Lung (tissue), 12 donors: ENCODE measurements around the gene MINAR1. TPM values are rescaled to one million over a fixed set of nuclear protein-coding genes. Genes with fewer than 3 reads are reported as not detected.

Source experiments
- ATAC-seq: fragments of 200-7000 bp; cut with Tn5 transposase; one replicate; pipeline ENCODE4 v1.9.1; 2020; ENCODE audit warnings: moderate number of reproducible peaks; ENCODE audit not compliant: insufficient read depth, low FRiP score
- DNase-seq, 3 donors: peaks; one replicate each; pipeline ENCODE4 v3.0.0-alpha.2; 2013 to 2017
- H3K27ac ChIP-seq, 2 donors: one replicate each; pipeline ENCODE4 v1.5.1; 2013; ENCODE audit warnings: mild to moderate bottlenecking in 2 of 2, moderate library complexity in 2 of 2, control low read depth in 1 of 2, inconsistent platforms in 1 of 2, low read depth in 1 of 2, low read length in 1 of 2
- H3K27me3 ChIP-seq, 3 donors: one replicate each; pipeline ENCODE4 v1.5.1; 2013; ENCODE audit warnings: low read length in 2 of 3; ENCODE audit not compliant: control insufficient read depth in 3 of 3, insufficient read depth in 3 of 3
- H3K36me3 ChIP-seq, 4 donors: one replicate each; pipeline ENCODE4 v1.5.1; 2013; ENCODE audit warnings: low read length in 4 of 4, mild to moderate bottlenecking in 1 of 4, moderate library complexity in 1 of 4; ENCODE audit not compliant: control insufficient read depth in 4 of 4, insufficient read depth in 4 of 4
- H3K4me1 ChIP-seq, 5 donors: one replicate each; pipeline ENCODE4 v1.5.1; 2013; ENCODE audit warnings: low read length in 5 of 5, mild to moderate bottlenecking in 2 of 5, moderate library complexity in 1 of 5; ENCODE audit not compliant: control insufficient read depth in 5 of 5, insufficient read depth in 5 of 5
- H3K4me3 ChIP-seq: one replicate; pipeline ENCODE4 v1.5.1; 2013; ENCODE audit warnings: mild to moderate bottlenecking, control low read depth, moderate library complexity
- H3K9ac ChIP-seq, 2 donors: one replicate each; pipeline ENCODE4 v1.5.1; 2013; ENCODE audit warnings: low read length in 2 of 2, control low read depth in 1 of 2; ENCODE audit not compliant: insufficient read depth in 1 of 2
- H3K9me3 ChIP-seq, 4 donors: one replicate each; pipeline ENCODE4 v1.5.1; 2013; ENCODE audit warnings: low read length in 3 of 4, mild to moderate bottlenecking in 1 of 4, moderate library complexity in 1 of 4; ENCODE audit not compliant: control insufficient read depth in 4 of 4, insufficient read depth in 3 of 4
- WGBS, 2 donors: extraction: QIAGEN DNeasy Blood & Tissue Kit; methylation state at CpG; one replicate each; pipeline ENCODE4 v1.1.7; 2013; 5-methylcytosine and 5-hydroxymethylcytosine counted together
- polyA plus RNA-seq, 2 donors: library from polyadenylated mRNA; stranded (reverse); fragments of 200-250 nt; gene quantifications; one replicate each; pipeline ENCODE4 v1.2.1, GENCODE V29; 2013
- total RNA-seq, 2 donors: library from RNA; depleted of rRNA in 1 of 2; stranded (reverse); fragments of >200 nt in 1 of 2; gene quantifications; one replicate each; pipeline ENCODE4 v1.2.1, GENCODE V29; 2014 to 2021
- TF ChIP-seq, protein P1 (sequence below): IDR thresholded peaks from 2 replicates; pipeline ENCODE4 v1.5.1; 2012; ENCODE audit warnings: mild to moderate bottlenecking; ENCODE audit errors: control extremely low read depth, extremely low read depth
- donor health status: control.
- donor health status: control.
- donor health status: Bipolar disorder and iron deficiency.
- donor health status: healthy.
- donor health status: DM: yes; HTN: yes; CAD: no.

MINAR1 gene
- total and polyA plus RNA-seq, 4 donors: 0.10 to 0.37 (median 0.25) TPM

DNA sequence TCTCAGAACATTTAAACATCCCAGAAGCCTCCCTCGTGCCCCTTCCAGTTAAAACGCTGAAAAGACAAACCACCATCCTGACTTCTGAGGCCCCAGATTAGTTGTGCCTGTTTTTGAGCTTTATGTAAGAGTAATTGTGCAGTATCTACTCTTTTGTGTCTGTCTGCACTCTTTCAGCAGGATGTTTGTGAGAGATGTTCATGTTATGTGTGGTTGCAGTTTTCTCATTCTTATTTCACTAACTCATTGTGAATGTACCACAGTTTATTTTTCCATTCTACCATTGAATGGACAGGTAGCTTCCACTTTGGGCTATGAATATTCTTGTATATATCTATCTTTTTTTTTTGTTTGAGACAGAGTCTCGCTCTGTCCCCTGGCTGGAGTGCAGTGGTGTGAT is 40.3 kb downstream of the MINAR1 start:
- Histone ChIP-seq H3K27me3 (peaks cover 0 to 3% (median 0%) of the 10 kb centered on the region in 3 donors), H3K4me3 (no peak overlapping the region), H3K27ac (no peak overlapping the region), H3K4me1 (no peaks in the 10 kb centered on the region), H3K9ac (no peak overlapping the region), H3K36me3 (no peaks in the 10 kb centered on the region), H3K9me3 (no peaks in the 10 kb centered on the region)
- DNase-seq: no peak
- 86 to 88% methylated on average over 3 of the region's 3 CpGs for WGBS, 2 donors
- ATAC-seq: no peak
- TF ChIP-seq, protein P1, sequence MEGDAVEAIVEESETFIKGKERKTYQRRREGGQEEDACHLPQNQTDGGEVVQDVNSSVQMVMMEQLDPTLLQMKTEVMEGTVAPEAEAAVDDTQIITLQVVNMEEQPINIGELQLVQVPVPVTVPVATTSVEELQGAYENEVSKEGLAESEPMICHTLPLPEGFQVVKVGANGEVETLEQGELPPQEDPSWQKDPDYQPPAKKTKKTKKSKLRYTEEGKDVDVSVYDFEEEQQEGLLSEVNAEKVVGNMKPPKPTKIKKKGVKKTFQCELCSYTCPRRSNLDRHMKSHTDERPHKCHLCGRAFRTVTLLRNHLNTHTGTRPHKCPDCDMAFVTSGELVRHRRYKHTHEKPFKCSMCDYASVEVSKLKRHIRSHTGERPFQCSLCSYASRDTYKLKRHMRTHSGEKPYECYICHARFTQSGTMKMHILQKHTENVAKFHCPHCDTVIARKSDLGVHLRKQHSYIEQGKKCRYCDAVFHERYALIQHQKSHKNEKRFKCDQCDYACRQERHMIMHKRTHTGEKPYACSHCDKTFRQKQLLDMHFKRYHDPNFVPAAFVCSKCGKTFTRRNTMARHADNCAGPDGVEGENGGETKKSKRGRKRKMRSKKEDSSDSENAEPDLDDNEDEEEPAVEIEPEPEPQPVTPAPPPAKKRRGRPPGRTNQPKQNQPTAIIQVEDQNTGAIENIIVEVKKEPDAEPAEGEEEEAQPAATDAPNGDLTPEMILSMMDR: no peak

DNA sequence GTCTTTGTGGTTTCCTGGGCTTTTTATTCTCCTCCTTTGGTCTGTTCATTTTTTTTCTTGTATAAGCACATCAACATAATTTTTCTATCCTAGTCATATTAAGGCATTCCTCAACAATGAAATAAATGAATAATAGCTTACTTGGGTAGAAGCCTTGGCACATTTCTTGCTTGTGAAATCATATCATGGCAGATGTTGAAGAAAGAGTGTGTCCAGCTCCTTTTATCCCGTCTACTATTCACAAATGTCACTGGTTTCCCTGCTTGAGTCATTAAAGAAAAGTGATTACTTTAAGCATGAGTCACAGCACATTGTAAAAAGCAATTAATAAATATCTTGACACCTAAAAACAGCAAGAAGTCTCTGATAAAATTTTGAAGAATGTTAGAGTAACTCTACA is 42.1 kb downstream of the MINAR1 start:
- TF ChIP-seq, protein P1: no peak
- no peaks in the 10 kb centered on the region for H3K36me3 ChIP-seq
- 45 to 80% methylated on average over 1 of the region's 1 CpG for WGBS, 2 donors
- H3K9me3 ChIP-seq: no peaks in the 10 kb centered on the region
- no peak overlapping the region for H3K4me3 ChIP-seq
- DNase-seq (no peak), ATAC-seq (no peak)
- peaks cover 0 to 3% (median 0%) of the 10 kb centered on the region in 3 donors for H3K27me3 ChIP-seq
- no peaks in the 10 kb centered on the region for H3K4me1 ChIP-seq
- H3K27ac ChIP-seq: no peak overlapping the region
- no peak overlapping the region for H3K9ac ChIP-seq

DNA sequence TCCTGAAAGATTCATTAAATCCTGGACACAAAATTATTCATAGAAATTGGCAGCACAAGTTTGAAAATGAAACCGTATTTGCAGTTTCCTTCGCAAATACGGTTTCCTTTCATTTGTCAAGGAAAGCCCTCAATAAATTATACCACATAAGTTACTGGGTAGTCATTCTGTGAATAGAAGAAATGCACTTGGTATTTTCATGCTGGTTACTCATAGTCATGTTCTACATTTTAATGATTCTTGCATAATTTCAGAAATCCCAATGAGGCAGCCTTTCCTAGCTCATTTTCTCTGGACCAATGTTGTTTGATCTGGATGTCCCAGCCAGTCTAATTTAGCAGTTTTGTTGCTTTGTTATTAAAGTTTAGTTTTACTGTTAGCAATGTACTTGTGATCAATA is 43.2 kb downstream of the MINAR1 start:
- WGBS, 2 donors: 33 to 48% methylated on average over 3 of the region's 3 CpGs
- TF ChIP-seq, protein P1: no peak
- H3K9ac ChIP-seq: no peak overlapping the region
- H3K36me3 ChIP-seq: no peaks in the 10 kb centered on the region
- DNase-seq (no peak), ATAC-seq (no peak)
- H3K4me3 ChIP-seq: no peak overlapping the region
- H3K27me3 ChIP-seq: peaks cover 0 to 3% (median 0%) of the 10 kb centered on the region in 3 donors
- no peaks in the 10 kb centered on the region for H3K9me3 ChIP-seq
- no peak overlapping the region for H3K27ac ChIP-seq
- no peaks in the 10 kb centered on the region for H3K4me1 ChIP-seq

DNA sequence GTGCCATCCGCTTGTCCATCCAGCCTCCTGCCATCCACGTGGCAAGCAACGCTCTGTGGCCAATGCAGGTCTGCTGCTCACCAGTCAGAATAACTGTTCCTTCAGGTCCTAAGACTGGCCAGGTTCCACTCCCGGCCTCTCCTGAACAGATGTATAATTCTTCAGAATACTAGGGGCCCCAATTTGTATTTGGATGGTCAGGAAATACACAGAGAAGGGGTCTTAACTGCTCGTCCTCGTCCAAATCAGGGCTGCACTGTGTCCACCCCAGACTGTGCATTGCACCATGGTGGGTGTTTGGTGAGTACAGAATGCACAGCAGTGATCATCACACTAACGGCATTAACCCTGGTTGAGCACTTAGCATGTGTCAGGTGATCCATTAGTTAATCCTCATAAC is 46.0 kb downstream of the MINAR1 start:
- WGBS, 2 donors: 89 to 93% methylated on average over 7 of the region's 7 CpGs
- no peak overlapping the region for H3K27ac ChIP-seq
- ATAC-seq (no peak), DNase-seq (no peak)
- H3K9me3 ChIP-seq: peaks cover 0 to under 1% (median 0%) of the 10 kb centered on the region in 4 donors
- H3K4me3 ChIP-seq: no peak overlapping the region
- no peaks in the 10 kb centered on the region for H3K36me3 ChIP-seq
- H3K9ac ChIP-seq: no peak overlapping the region
- no peaks in the 10 kb centered on the region for H3K4me1 ChIP-seq
- H3K27me3 ChIP-seq: peaks cover 0 to 3% (median 0%) of the 10 kb centered on the region in 3 donors
- TF ChIP-seq, protein P1: no peak
